Fibroblast of the conjunctiva (primary cell): ENCODE measurements around the gene RNF183.
"Not testable (repeated sequence)": the region's sequence is repeated elsewhere in the genome, so short reads cannot be mapped to it uniquely, and the experiment has no call there.

Experiments used
- DNase-seq: peaks from one replicate; pipeline ENCODE4 v3.0.0-alpha.2; 2010; ENCODE audit warnings: low read depth

Gene RNF183

DNA sequence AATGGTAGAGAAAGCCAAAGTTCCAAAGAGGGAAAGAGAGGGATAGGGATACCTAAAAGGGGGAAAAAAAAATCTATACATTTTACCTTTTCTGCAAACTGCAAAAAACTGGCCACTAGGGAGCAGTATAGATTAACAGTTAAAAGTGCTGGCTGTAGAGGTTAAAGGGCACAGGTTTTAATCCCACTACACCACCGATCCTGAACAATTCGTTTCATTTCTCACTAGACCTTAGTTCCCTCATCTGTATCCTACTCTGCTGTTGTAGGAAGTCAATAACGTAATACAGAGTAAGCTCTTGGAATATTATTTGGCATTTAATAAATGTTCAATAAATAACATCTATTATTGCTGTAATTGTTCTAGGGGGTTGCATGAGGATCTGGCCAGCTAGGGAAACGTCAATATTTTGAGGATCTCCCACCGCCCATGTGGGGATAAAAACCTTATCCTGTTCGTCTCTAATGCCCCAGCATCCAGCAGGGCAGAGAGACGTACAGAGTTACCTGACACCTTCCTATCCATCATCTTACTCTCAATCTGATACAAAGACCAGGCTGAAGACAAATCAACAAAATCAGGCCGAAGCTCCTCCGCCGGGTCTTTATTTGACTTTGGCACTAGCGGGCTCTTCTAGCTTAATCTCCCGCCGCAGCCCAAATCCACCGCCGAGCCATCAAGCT lies 28.6 kb downstream of the RNF183 start:
- DNase-seq = peak; percentile 46

DNA sequence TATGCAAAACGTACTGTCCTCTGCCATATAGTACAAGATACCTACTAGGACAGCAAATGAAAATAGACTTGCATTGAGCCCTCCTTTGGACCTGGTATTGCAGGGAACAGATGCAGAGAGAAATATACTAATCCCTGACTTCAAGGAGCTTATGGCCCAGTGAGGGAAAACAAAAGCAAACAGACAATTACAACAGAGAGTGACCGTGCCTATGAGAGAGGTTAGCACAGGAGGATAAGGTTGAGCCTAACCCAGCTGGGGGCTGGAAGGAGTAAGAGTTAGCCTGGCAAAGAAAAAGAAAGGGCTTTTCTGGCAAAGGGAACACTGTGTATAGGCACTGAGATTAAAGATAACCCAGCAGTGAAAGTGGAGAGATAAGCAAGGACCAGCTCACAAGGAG lies 33.3 kb downstream of the RNF183 start:
- DNase-seq = no peak

DNA sequence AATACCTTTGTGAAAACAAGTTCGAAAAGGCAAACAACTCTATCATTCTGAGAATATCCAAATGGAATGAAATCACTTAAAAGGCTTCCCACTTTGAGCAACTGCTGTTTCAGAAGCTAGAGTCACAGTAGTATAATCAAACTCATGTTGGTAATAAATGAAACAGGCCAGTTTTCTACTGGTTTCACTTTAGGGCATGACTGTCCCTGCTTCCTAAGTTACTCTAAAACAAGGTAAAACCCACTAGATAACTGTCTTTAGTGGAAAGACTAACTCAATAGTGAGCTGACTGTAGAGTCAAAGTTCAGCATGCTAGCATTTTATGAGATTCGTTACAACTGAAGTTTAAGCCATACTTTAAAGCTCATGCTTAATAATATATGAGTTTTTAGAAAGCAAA lies 33.8 kb downstream of the RNF183 start:
- no peak for DNase-seq

DNA sequence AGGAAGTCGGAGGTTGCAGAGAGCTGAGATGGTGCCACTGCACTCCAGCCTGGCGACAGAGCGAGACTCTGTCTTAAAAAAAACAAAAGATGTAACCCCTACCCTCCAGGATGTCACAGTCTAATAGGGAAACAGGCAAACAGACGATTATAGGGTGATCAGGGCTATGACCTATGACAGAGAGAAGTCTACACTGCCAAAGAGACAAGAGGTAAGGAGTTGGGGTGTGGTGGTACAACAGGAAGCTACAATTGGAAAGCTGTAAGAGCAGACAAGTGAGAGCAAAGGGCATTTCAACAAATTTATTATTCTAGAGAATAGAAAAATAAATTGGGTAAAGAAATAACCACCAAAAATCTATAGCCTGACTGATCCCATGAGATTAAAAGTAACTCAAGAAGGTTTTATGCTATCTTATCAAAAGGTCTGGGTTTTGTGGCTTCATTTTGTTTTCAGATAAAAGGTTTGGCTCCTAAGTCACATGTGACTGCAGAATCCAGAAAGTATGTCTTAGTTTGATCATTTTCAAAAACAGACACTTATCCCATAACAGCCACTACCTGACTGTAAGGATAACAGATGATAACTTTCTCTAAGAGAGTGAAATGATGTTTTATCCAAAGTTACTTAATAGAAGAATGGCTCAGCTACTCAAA lies 35.1 kb downstream of the RNF183 start:
- DNase-seq = no peak

DNA sequence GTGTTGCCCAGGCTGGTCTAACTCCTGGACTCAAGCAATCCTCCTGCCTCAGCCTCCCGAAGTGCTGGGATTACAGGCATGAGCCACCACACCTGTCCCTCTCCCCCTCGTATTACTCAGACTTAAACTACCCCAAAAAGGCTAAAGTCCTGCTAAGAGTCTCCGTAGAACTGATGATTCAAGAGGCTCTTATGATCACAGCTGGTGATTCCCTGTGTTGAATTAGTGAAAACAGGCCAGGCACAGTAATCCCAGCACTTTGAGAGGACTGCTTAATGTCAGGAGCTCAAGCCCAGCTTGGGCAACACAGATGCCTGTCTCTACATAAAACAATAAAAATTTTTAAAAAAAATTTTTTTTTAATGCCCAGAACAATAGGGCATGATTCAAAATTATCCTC lies 37.0 kb downstream of the RNF183 start:
- no peak for DNase-seq

DNA sequence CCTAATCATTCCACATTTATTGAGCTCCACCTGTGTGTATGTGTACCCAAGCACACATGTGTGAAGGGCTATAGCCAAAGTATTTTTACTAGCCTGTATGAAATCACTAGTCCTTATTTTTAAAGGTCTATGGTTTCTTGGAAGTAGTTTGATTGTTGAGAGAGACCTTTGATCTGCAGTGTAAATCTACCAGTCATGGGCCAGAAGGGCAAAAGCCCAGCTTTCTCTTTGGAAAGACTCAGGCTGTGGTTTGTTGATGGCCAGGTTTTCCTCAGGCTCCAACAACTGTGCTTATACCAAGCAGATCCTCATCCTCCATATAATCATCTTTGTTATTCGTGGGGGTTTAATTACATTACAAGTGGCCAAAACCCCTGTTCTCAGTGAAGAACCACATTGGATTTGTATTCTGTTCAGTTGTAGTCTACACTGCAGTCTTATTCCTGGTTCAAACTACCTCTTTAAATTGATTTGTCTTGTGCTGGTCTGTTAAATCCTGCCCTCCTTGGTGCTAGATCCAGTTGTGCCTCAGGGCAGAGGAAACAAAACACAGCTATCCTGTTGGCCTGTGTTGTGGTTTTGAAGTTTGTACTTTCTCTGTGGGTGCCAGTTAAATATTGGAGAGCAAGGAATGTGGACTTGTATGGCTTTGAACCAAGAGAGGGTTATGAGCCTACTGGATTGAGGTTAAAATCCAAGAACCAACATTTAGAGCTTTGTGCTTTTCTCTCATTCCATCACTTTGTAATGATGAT lies 41.1 kb downstream of the RNF183 start:
- no peak for DNase-seq

DNA sequence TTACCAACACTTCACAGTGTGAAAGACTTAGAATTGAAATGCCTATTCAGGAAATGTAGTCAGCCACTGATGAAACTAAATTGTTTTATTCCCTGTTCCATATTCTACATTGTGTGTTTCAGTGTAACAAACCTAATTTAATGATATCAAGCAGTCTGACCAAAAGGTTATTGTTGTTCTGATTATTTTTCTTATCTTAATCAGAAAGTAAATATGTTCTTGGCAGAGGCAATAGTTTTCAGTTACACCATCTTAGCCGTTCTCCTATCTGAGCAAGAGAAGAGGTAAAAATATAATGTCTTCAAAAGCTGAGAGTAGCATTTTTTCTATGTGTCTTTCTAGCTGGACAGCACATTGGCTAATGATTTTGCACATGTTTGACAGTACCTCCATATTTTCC lies 44.9 kb downstream of the RNF183 start:
- no peak for DNase-seq

DNA sequence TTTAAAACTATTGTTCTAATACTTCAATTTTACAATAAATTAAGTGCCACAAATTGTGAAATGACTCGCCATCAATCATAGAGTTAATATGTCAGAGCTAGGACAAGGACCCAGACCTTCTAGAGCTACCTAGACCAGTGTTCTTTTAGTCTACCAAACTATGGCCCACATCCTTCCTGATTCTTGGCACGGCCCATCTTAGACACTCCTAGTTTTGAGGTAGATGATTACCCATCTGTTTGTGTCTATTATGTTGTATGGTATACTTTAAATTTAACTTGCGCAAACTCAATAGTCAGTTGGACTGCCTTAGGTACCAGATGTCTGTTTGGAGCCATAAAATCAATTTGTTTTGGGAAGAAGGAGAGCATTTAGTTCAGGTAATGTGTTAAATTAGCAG lies 45.3 kb downstream of the RNF183 start:
- DNase-seq = no peak

DNA sequence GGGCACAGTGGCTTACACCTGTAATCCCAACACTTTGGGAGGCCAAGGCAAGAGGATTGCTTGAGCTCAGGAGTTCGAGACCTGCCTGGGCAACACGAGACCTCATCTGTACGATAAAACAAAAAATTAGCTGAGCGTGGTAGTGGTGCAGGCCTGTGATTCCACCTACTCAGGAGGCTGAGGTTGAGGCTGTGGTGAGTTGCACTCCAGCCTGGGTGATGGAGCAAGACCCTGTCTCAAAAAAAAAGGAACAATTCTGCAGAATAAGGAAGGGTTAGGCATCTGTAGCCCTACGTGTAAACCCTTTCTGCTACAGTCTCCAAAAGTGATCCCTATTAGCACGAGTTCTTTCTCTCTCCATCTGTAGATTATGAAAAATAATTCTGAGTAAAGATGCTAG lies 47.7 kb downstream of the RNF183 start:
- DNase-seq = no peak

DNA sequence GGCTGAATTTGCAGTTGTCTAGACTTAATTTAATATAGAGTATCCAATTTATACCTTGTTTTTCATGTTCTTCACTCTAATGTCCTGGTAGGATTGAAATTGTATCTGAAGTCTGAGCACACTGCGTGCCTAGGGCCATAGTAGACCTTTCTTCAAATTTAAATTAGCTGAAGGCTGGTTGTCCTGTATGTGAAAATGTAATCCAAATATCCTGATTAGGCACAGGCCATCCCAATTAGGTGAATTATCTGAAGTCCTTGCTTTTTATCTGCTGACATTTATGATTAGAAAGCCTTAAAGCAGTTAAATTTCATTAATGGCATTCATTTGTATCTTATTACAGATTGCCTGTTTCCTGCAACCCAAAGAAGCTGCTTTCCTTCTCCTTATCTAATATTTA lies 48.2 kb downstream of the RNF183 start:
- DNase-seq = no peak

DNA sequence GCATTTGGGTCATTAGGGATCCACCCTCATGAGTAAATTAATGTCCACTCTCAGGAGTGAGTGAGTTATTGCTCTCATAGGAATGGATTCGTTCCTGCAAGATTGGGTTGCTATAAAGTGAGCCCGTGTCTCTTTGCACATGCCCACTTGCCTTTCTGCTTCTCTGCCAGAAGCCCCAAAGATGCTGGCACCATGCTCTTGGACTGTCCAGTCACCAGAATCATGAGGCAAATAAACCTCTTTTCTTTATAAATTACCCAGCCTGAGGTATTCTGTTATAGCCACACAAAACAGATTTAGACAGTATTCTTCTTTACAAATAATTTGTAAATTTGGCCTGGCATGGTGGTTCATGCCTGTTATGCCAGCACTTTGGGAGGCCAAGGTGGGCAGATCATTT lies 52.4 kb downstream of the RNF183 start:
- DNase-seq = no peak

DNA sequence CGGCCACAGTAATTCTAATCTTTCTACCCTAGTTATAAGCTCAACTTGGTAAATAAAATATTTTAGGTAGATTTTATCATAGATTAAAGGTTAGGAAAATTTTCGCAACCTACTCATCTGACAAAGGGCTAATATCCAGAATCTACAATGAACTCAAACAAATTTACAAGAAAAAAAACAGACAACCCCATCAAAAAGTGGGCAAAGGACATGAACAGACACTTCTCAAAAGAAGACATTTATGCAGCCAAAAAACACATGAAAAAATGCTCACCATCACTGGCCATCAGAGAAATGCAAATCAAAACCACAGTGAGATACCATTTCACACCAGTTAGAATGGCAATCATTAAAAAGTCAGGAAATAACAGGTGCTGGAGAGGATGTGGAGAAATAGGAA lies 53.5 kb downstream of the RNF183 start:
- not testable (repeated sequence) for DNase-seq

DNA sequence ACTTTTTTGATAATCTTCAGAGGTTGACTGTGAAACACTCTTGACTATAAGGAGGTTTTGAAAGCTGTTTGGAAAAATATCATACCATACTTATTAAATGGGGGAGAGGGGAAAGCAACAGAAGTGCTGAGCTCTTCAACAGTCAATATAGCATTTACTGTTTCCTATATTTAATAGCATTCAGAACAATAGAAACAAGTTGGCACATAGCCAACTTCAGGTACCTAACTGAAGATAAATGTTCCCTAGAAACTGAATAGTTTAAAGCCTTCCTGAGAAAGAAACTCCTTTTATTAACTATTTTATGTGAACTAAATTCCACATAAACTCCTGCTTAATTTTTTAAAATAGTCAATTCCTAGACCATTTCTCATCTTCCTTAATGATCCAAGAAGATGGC lies 55.5 kb downstream of the RNF183 start:
- DNase-seq = no peak
